Myocyte (in vitro differentiated cells): ENCODE data around the gene TPSG1. TPM values are rescaled to one million over a fixed set of nuclear protein-coding genes. Genes with fewer than 3 reads are reported as not detected.
"Not testable (repeated sequence)": the region's sequence is repeated elsewhere in the genome, so short reads cannot be mapped to it uniquely, and the experiment has no call there.

Experiments
- DNase-seq: peaks from one replicate; pipeline ENCODE4 v3.0.0-alpha.2; 2012; ENCODE audit warnings: low read depth
- total RNA-seq: library from RNA; depleted of rRNA; stranded (reverse); fragments of >200 nt; gene quantifications from 2 replicates; pipeline ENCODE4 v1.2.3, GENCODE V29; 2014

Gene TPSG1
- total RNA-seq, 1 donor from 2014 or later = not detected

DNA sequence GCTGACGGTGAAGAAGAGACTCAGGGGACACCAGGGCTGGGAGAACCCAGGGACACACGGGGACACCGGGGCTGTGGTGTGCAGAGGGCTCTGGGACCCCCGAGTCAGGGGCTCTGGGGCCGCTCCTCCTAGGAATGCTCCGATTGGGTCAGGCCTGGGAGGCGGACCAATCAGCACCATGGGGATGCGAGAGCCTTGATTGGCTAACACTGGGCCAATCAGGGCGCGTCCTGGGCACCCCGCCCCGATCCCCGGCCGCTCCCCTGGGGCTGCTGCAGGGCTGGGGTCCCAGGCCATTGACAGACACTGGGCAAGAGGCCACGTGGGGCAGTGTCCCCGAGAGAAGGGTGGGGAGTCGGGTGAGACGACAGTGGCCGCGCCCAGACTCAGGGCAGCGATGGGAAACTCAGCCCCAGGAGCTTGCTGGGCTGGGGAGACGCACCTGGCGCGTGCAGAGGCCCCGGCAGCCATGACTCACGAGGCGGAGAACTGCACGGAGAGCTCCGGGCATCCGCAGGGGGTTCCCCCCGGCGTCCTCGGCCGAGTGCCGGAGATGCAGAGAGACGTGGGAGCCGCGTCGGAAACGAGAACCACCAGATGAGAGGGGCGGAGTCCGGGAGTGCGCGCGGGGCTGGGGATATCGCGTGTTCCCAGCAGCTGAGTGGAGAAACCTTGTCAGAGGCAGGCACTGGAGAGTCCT is 7.1 kb upstream of the TPSG1 start:
- DNase-seq = not testable (repeated sequence)

DNA sequence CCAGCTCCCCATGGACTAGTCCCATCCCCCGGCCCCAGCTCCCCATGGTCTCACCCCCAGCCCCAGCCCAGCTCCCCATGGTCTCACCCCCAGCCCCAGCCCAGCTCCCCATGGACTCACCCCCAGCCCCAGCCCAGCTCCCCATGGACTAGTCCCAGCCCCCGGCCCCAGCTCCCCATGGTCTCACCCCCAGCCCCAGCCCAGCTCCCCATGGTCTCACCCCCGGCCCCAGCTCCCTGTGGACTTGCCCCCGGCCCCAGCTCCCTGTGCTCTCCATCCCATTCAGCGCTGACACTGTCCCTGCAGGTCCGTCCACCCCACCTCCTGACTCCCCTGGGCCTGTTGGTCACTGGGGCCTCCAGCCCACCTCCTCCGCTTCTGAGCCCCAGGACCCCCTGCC is 6.2 kb upstream of the TPSG1 start:
- not testable (repeated sequence) for DNase-seq

DNA sequence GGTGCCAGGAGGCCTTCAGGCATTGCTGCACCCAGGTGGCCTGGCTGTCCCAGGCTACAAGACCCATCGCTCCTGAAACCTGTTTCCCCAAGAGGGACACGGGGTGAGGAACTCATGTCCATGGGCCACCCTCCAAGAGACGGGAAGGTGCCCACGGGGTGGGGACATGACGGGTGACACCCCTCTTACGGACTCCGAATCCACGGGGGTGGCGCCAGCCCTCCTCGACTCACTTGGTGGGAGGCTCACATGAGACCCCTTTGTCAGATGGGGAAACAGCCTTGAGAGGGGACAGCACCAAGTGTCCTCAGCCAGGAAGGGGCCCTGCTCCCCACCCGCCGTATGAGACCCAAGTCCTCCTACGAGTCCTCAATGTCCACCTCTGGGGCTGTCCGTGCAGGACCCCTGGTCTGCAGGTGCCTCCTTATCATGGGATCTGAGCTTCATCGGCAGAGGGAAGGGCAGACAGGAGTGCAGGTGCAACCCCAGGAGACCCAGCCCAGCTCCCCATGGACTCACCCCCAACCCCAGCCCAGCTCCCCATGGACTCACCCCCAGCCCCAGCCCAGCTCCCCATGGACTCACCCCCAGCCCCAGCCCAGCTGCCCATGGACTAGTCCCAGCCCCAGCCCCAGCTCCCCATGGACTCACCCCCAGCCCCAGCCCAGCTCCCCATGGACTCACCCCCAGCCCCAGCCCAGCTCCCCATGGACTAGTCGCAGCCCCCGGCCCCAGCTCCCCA is 5.6 kb upstream of the TPSG1 start:
- DNase-seq = not testable (repeated sequence)

DNA sequence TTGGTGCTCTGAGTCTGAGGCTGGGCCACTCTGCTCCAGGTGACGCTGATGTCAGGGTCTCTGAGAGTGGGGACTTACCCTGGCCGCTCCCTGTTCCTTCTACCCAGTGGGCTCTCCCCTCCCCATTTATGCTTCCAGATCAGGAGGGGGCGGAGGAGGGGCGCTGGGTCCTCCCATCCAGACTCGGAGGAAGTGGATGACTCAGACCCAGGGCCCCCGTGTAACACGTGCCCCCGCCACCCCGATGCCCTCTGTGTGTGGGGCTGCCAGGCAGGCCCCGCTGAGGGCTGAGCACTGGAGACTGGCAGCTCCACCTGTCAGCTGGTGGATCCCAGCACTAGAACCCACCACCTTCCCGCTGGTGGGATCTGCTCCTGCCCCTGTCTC is 5.0 kb upstream of the TPSG1 start, which contains the start of gene TPSB2:
Gene TPSB2 (minus strand): TSS at position 101 of the 387 bp plus-strand sequence. CDS start 233 bp downstream, outside the sequence.
- not testable (repeated sequence) for DNase-seq

DNA sequence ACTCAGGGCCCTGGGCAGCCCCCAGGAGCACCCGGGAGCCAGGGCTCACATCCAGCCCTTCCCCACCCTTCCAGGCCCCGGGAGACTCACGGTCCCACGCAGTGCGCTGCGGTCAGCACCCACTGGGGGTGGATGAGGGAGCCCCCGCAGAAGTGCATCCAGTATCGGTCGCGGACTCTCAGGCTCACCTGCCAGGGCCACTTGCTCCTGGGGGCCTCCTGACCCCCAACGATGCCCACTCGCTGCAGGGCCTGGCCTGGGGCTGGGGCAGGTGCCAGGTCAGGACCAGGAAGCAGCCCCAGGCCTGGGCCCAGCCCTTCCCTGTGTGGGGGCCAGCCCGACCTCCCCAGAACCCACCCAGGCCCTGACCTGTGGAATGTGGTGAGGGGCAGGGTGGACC is 4.4 kb upstream of the TPSG1 start:
- not testable (repeated sequence) for DNase-seq

DNA sequence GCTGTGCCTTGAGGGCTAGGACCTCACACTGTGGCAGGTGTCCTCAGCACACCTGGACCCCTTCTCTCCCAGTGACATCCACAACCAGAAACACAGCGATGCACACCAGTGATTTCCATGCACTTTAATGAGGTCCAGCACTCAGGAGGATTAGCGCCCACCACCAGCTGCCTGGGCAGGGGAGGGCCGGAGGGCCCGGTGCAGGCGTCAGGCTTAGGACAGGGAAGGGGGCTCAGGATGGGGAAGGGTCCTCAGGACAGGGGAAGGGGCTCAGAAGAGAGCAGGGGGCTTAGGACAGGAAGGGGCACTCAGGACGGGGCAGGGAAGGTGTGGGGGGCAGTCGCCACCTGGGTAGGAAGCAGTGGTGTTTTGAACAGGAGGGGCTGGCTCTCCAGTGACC is 3.2 kb upstream of the TPSG1 start:
- DNase-seq = not testable (repeated sequence)

DNA sequence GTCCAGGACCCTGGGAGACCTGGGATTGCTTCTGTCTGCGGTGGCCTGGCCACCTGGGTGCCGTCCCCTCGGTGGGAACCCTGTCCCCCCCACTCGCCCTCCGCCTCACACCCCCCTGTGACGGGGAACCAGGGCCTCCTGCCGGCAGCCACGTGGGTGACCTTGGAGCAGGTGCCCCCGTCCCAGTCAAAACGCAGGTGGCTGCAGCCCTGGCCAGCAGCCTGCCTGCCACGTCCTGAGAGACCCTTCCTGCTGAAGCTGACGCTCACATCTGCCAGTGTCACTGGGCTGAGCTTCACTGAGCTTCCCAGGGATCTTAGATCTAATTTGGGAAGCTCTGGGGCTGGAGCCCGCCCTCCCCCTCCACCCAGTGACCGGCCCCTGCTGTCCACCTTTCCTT is 1.6 kb upstream of the TPSG1 start:
- DNase-seq = not testable (repeated sequence)

DNA sequence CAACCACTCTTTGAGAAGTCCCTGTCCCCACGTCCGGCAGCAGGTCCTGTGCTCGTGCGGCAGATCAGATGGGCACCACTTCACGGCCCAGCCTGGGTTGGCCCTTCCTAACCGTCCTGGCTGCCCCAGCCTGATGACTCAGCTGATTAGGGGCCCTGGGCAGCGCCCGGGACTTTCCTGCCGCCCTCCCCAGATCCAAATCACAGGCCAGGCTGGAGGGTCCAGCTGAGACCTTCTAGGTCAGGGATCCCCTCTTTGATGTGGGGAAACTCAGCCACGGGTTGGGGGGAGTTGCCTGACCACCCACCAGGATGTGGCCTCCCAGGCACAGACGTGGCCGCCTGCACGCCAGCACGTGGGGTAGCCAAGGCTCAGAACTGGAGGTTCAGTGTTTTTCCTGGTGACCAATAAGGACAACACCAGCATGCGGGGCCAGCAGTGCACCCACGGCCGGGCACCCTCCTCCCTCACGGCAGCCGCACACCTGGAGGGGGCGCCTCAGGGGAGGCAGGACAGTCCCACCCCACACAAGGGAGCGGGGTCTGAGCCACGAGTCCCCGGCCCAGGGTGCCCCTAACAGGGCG is 752 bp upstream of the TPSG1 start:
- not testable (repeated sequence) for DNase-seq

DNA sequence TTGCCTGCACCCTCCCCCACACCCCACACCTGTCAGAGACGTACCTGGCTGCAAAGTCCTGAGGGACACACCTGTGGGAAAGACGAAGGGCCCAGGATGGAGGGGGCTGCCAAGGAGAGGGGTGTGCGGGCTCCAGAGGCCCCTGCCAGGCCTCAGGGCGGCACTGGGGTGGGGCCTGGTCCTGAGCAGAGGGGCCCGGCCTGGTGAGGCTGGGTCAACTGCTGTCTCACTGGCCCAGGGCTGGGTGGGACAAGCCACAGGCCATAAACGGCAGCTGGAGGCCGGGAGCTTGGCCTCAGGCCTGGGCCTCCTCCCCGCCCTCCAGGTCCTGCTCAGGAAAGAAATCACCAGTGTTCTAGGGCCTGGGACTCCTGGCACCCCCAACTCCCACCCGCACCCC is 510 bp downstream of the TPSG1 start:
- DNase-seq = no peak

DNA sequence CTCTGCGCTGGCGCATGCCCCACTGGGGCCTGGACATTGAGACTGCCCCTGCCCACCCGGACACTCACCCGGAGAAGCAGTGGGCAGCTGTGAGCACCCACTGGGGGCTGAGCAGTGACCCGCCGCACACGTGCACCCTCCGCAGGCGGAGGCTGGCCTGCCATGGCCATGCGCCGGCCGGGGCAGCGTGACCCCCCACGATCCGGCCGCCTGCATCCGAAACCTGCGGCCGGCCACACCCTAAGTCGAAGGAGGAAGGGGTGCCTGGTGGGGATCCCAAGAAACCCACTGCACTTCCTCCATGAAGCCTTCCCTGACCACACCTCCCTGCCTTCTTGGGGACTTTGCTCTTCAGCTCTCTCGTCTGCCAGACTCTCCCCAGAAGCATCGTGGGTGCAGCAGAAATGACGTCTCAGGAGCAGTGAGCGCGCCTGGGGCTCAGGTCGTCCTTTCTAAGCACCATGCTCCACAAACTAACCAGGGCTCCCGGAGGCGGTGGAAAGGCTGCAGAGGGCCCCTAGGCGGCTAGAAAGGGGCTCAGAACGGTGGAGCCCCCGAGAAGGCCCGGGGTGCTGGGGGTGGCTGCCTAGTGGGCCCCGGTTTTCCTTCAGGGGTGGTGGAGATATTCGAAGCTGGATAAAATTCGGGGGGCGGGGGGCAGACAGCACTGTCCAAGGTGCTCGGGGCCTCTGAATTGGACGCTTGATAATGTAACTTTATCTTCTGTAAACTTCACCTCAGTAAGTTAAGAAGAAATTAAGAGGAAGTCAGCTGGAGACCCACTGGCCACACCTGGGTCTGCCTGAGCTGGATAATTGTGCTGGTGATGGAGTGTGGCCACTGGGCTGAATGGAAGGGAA is 1.5 kb downstream of the TPSG1 start:
- no peak for DNase-seq

DNA sequence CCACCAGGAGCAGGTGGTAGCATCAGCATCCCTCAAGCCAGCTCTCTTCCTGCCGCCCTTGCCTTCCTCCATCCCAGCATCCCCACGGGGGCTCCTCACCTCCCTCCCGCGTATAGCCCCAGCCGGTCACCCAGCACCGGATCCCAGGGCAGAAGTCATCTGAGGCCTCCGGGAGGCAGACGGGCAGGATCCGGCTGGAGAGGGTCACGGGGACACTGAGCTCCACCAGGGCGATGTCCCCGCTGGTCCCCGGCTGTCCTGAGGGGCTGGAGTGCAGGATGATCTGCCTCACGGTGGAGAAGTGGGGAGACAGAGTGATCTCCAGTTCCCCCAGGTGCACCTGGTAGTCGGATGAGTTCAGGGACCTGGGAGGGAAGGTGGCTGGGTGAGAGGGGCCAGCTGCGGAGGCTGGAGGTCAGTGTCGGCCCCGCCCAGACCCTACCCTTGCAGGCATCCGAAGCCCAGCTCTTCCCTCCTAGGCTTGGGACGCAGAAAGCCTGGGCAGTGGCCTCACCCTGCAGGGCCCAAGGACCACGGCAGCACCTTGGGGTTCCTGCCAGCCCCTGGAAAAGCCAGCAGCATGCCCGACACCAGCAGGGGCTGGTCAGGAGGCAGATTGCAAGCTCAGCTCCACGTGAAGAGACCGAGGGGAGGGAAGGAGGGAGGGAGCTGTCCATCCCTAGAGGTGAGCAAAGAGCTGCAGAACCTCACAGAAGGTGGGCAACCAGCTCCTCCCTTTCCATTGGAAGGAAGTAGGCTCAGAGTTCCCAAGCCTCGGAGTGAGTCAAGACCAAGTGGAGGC is 2.3 kb downstream of the TPSG1 start:
- DNase-seq = no peak

DNA sequence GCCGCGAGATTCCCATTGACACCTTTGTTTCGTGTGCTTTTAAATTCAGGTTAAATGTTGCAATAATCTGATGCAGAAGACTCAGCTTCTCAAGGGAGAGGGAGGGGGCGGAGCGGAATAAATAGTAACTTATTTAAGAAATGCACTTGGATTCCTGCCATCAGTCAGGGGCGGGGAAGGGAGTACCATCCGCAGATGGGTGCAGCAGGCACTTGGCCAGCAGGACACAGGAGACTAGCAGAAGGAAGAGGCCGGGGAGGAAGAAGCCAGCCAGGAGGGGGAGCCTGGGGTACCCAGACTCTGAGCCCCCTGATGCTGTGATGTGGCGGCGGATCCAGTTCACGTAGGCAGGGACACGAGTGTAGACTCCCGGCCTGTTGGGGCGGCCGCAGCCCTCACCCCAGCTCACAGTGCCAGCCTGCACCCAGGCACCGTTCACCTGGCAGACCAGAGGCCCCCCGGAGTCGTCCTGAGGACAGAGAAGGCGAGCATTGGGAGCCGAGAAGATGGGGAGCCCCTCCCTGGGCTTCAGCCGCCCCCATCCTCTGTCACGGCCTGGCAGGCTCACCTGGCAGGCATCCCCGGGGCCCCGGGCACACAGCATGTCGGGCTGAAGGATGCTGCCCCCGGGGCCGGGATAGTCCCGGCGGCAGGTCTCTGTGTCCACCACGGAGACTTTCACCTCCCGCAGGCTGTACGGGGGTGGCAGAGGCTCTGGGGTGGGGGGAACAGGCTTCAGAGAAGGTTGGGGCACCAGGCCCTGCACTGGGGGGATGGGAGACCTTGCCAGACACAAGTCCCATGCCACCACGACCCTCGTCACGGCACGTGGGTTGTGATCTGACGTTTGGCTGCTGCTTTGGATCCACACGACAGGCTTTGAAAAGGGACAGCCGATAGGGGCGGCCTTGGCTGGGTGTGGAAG is 3.2 kb downstream of the TPSG1 start:
- DNase-seq = no peak

DNA sequence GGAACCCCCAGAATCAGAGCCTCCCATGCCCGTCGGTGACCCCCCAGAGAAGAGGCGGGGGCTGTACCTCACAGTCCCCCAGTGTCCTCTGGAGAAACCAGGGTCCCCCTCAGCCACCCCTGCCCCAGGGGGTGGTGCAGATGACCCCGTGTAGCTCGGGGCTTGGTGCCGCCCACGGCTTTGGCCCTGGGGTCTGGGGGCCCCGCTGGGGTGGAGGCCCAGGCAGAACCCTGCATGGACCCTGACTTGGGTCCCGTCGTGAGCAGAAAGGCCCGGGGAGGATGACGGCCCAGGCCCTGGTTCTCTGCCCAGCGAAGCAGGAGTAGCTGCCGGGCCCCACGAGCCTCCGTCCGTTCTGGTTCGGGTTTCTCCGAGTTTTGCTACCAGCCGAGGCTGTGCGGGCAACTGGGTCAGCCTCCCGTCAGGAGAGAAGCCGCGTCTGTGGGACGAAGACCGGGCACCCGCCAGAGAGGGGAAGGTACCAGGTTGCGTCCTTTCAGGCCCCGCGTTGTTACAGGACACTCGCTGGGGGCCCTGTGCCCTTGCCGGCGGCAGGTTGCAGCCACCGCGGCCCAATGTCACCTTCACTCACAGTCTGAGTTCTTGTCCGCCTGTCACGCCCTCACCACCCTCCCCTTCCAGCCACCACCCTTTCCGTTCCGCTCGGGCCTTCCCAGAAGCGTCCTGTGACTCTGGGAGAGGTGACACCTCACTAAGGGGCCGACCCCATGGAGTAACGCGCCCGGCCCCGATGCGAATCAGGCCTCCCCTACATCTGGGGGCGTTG is 4.0 kb downstream of the TPSG1 start:
- no peak for DNase-seq

DNA sequence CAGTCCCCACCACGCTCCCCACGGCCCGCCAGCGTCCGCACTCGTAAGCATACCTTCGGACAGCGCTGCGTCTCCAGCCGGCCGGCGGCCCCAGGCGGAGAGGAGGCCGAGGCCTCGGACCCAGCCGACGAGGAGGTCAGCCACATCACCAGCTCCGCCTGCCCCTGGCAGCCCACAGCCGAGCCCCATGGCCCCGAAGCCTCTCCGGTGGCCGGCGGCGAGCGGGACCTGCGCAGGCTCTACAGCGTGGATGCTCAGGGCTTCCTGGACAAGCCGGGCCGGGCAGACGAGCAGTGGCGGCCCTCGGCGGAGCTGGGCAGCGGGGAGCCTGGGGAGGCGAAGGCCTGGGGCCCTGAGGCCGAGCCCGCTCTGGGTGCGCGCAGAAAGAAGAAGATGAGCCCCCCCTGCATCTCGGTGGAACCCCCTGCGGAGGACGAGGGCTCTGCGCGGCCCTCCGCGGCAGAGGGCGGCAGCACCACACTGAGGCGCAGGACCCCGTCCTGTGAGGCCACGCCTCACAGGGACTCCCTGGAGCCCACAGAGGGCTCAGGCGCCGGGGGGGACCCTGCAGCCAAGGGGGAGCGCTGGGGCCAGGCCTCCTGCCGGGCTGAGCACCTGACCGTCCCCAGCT is 4.9 kb downstream of the TPSG1 start:
- no peak for DNase-seq

DNA sequence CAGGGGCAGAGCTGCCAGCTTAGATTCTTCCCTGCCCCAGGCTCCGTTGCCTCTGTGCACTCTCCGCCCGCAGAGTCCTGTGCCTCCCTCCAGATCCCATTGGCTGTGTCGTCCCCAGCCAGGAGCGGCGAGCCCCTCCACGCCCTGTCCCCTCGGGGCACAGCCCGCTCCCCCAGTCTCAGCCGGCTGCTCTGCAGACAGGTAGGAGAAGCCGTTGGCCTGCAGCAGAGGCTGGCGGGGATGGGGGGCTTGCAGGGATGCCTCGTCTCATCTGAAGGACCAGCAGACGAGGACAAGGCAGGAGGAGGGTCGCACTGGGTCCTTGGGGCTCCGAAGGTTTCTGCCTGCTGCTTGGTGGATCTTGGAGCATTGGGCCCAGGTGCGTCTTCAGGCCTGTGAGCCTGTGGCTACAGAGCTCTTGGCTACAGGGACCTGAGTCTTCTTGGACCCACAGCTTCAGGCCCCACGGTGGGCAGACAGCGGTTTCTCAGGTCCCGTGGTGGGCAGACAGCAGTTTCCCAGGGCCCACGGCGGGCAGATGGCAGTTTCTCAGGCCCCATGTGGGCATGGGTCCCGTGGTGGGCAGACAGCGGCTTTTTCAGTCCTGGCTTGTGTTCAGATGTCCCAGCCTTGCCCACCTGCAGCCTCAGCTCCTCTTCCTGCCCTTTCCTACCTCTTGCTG is 6.0 kb downstream of the TPSG1 start:
- no peak for DNase-seq

DNA sequence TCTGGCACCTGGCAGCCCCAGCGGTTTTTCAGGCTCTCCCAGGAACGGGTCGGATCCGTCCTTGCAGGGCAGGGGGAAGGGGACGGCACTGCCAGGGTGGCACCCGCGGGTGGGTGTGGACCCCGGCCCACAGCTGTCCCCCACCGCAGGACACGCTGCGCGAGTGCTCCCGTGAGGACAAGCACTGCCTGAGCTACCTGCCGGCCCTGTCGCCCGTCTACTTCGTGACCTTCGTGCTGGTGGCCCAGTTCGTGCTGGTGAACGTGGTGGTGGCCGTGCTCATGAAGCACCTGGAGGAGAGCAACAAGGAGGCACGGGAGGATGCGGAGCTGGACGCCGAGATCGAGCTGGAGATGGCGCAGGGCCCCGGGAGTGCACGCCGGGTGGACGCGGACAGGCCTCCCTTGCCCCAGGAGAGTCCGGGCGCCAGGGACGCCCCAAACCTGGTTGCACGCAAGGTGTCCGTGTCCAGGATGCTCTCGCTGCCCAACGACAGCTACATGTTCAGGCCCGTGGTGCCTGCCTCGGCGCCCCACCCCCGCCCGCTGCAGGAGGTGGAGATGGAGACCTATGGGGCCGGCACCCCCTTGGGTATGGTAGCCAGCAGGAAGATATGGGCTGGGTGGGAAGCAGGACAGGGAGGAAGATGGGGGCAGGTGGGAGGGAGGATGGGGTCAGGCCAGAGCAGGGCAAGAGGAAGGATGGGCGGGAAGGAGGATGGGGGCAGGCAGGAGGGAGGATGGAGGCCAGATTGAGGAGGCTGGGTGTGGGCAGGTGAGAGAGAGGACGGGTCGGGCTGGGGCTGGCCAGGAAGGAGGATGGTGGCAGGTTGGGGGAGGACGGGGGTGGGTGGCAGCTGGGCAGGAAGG is 6.8 kb downstream of the TPSG1 start:
- no peak for DNase-seq

DNA sequence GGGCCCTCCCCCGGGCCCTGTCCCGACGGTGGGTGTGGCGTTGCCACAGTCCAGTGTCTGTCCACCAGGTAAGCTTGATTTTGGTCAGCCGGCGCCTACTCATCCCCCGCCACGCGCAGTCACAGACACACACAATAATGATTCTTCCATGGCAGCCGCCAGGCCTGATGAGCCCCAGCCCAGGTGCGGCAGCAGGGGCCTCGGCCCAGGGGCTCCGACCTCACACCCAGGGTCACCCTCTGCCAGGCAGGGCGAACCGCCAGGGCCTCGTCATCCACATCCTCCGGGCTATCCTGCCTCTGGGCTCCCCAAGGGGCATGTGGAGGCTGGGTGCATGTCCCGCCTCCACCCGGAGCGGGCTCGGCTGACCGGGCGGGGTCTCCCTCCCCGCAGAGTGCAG is 7.5 kb downstream of the TPSG1 start:
- no peak for DNase-seq
